Measurements from ENCODE around the gene LHPP.

LHPP gene

GRCh38 chr10:124557648-124558338 lies 96.2 kb downstream of the LHPP start:
- DNase-seq (ENCODE audit: low spot score): no peak

GRCh38 chr10:124558339-124559321 lies 97.0 kb downstream of the LHPP start:
- peak; percentile 55 for DNase-seq (ENCODE audit: low spot score)

DNA sequence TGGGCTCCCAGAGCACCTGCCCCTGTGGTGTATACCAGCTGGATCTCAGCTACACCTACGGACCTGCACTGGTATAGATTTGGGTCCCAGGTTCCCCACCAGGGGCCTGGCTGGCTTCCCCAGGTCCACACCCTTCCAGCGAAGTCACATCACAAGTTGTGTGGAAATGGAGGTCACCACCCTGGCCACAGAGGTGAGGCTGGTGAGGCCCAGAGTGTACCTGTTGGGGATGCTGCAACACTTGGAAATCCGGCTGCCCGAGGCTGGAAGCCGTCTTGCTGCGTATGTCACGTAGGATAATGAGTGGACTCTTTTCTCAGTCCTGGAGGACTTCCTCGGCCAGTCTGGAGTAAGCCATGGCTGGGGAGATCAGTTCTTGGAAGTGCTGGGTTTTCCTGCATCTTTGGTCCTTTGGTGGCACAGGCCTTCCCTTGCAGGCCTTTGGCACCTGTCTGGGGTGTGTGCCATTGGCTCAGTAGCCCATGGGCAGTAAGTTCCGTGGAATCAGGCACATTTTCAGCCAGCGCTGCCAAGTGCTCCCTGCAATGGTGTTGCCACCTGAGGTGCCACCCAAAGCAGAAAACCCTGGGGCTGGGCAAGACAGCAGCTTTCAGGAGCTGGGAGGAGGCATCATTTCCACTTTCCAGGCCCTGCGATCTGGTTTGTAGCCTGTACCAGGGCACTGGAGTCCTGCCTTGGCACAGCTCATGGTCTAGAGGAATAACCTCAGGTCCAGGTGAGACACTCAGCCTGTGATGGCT lies 97.9 kb downstream of the LHPP start:
- DNase-seq (ENCODE audit: low spot score): no peak

DNA sequence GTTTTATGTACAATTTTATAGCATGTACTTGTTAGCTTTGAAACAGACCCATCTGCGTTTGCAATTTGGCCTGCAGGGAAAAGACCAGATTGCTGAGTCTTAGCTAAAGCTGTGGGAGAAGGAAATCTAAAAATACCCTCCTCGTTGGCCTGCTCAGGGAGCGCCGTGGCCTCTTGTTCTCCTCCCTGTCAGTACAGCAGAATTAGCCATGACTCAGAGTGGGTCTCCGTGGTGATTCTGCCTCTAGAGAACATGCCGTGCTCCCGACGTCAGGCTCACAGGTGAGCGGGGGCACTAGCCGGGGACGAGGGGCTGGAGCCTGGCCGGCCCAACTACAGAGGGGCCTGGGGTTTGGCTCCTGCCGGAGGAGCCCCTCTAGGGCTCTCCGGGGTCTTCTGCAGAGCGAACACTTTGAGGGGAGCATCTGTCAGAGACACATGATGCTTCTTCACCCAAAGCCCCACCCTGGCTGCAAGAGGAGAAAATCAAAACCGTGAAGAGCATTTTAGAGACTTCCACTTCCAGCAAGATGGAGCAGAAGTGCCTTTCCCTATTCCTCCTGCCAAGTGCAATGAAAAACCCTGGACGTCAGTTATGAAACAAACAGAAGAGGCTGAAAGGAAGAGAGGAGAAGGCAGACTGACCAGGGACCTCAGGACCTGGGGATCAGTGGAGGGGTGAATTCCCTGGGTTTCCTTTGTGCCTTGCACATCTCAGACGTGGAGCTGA lies 98.9 kb downstream of the LHPP start:
- peak; percentile 86 for DNase-seq (ENCODE audit: low spot score)

DNA sequence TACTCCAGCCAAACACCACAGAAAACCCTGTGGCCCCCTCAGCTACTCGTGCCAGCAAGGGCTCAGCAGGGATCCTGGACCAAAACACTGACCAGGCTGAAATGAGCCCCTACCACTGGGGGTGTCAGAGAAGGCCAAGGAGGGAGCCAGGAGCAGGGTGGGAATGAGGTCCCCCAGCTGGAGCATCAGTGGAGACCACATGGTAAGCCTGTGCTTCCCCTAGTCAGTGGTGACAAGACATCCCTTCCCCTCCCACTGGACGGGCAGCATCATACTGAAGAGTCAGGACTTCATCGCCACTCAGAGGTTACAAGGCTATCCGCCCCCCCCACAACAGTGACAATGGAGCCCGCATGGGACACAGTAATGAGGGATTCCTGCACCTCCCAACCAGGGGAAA lies 99.6 kb downstream of the LHPP start:
- no peak for DNase-seq (ENCODE audit: low spot score)

- DNase-seq (ENCODE audit: low spot score): no peak
Observed at GRCh38 chr10:124562425-124563060, 100.9 kb downstream of the LHPP start.

GRCh38 chr10:124563320-124564040 lies 101.9 kb downstream of the LHPP start:
- no peak for DNase-seq (ENCODE audit: low spot score)

DNA sequence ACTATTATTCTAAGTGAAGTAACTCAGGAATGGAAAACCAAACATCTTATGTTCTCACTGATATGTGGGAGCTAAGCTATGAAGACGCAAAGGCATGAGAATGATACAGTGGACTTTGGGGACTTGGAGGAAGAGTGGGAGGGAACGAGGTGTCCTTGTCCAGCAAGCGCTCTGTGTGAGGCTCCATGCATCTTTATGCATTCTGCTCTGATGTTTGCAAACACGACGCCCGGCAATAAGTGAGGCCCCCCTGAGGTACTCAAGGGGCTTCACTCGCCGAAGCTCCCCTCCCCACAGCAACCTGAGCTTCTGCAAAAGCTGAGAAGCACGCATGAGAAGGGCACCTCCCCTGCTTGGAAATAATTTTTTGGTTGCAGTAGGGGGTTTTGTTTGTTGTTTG lies 103.3 kb downstream of the LHPP start:
- no peak for DNase-seq (ENCODE audit: low spot score)

DNA sequence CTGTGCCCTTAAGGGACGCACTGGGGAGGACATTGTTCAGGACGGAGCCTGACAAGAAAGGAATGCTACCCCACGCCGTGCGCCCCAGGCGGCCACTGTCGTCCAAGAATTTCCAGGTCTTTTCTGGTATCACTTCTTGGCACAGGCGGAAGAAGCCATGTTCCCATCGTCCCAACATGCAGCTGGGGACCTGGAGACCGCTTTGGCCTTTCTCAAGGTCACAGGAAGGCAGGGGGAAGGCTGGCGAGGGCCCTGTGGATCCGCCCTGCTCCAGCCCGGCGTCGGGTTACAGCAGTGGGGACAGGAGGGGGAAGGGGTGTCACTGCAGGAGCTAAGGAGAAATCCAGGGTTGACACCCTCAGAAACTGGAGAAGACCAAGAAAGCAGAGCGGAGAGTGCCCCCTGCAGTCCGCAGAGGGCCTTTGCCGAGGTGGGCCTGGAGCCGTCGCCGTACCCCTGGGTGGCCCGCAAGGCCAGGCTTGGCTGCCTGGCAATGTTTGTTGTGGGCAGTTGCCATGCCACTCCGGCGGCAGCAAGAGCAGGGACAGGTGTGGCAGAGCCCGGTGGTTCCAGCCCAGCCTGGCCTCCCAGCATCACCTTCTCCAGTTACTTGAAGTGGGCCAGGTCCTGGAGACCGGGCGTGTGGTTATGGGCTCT lies 104.1 kb downstream of the LHPP start:
- DNase-seq (ENCODE audit: low spot score): no peak

- DNase-seq (ENCODE audit: low spot score): no peak
Observed at GRCh38 chr10:124566222-124566888, 104.7 kb downstream of the LHPP start.

- DNase-seq (ENCODE audit: low spot score): no peak
Observed at GRCh38 chr10:124566981-124567835, 105.6 kb downstream of the LHPP start.

GRCh38 chr10:124568339-124568738 lies 106.7 kb downstream of the LHPP start:
- DNase-seq (ENCODE audit: low spot score): no peak

DNA sequence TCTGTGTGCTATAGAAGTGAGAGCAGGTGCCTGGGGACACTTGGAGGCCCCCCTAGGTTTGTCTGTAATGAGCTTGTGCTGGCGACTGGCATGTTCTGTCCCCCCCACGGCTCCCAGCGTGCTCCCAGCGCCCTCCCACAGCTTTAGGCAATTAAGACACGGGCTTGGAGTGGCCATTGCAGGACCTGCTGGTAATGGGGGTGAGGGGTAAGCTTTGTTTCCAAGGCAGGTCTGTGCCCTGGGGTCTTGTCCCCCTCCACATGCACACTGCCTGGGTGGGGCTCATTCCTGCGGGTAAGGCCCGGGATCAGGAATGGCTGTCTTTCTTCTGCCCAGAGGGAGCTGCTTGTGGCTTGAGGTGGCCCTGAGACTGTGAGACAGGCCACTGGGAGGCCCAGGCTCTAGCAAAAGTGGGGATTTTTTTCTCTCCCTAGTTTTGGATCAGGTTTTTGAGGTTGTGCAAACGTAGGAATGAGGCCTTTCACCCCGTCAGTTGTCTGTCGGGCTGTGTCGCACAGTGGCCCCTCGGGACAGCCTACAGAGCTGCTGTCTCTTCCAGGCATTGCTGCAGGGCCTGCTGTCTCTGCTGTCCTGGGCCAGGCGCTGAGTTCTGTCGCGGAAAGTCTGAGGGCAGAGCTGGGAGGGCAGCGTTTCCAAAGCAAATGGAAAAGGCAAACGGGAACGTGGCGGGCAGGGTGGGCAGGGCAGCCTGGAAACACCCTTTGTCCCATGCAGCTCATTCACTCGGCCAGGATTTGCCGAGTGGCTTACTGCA lies 107.4 kb downstream of the LHPP start:
- no peak for DNase-seq (ENCODE audit: low spot score)

DNA sequence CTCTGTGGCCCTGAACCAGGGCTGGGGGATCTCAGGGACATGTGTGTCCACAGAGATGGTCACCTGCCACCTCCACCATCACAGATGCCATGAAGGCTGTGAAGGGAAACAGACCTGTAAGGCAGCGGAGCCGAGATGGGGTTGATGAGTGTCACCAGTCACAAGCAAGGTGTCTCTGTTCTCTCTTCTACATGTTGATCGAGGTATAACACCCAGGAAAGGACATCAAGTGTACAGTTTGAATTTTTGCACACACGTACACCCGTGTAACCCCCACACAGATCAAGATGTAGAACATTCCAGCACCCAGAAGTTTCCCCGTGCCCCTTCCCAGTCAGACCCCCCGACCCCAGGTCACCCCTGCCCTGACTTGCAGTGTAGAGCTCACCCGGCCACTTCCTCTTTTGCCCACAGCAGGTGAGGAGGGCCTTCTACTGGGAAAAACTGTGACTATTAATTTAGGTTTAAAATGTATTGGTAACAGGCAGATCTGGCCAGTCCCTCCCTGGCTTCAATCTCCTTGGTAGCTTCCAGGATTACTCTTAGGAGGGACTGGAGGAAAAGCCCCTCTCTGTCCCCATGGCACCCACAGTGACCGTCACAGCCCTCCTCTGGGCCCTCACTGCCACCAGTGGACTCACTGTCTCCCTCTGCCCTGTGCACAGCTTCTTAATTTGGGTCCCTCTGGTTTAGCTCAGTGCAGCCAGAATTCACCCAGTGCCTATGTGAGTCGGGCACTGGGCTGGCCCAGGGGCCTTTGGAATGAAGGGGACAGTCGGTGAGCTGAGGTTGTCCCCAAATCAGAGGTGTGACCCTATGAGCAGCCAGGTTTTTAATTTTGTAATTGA lies 108.2 kb downstream of the LHPP start:
- no peak for DNase-seq (ENCODE audit: low spot score)

- DNase-seq (ENCODE audit: low spot score): no peak
Observed at GRCh38 chr10:124570646-124571045, 109.0 kb downstream of the LHPP start.

GRCh38 chr10:124572751-124573150 lies 111.1 kb downstream of the LHPP start:
- no peak for DNase-seq (ENCODE audit: low spot score)
